ENCODE data around the gene LRCOL1. TPM values are rescaled to one million over a fixed set of nuclear protein-coding genes. Genes with fewer than 3 reads are reported as not detected.

LRCOL1 gene
- total RNA-seq, 1 experiment from 2014 or later, result not detected

- TF ChIP-seq CTCF (IDR thresholded peaks at IDR 0.05 in 2 of 3, conservative IDR thresholded peaks at IDR 0.05 in 1 of 3; ENCODE audit: borderline replicate concordance in 1 of 3, insufficient read depth in 1 of 3, low read depth in 2 of 3, low read length in 2 of 3) (no peak), JUND (IDR thresholded peaks at IDR 0.05) (no peak), REST (IDR thresholded peaks at IDR 0.05; ENCODE audit: low read depth) (no peak), SP1 (IDR thresholded peaks at IDR 0.05; ENCODE audit: low read depth) (no peak), CEBPB (IDR thresholded peaks at IDR 0.05; ENCODE audit: low read depth) (no peak), ZFX (IDR thresholded peaks at IDR 0.05) (no peak), EZH2phosphoT487 (IDR thresholded peaks at IDR 0.05; ENCODE audit: borderline replicate concordance) (no peak)
Observed at GRCh38 chr12:132568301-132568700, 42.1 kb downstream of the LRCOL1 start (continued).

GRCh38 chr12:132566516-132567131 lies 43.8 kb downstream of the LRCOL1 start:
- BruUV-seq (replicated peaks), result no TSS peak
- no peak for DNase-seq (ENCODE audit: low read depth, low spot score)
- ATAC-seq, result no peak
- RAD21 ChIA-PET (ENCODE audit: low non-redundant PET in 1 of 2, low total read pairs in 2 of 2, uncharacterized antibody in 2 of 2, unreplicated experiment in 2 of 2), result no interaction called here
- Histone ChIP-seq H3K9ac (ENCODE audit: low read length) (no peak overlapping the region), H3K9me3 (ENCODE audit: control insufficient read depth in 1 of 2, insufficient read depth in 1 of 2, low read depth in 1 of 2, low read length in 2 of 2) (no peaks in the 10 kb centered on the region), H3K27ac (ENCODE audit: low read depth, low read length) (no peak overlapping the region), H4K20me1 (ENCODE audit: insufficient read depth) (peaks cover 5% of the 10 kb centered on the region; the same call in 1 of the 2 replicates), H3K27me3 (ENCODE audit: insufficient read depth, low read length) (no peaks in the 10 kb centered on the region), H3K36me3 (ENCODE audit: control insufficient read depth in 1 of 2, insufficient read depth in 2 of 2, low read length in 2 of 2) (peaks cover 3 to 8% of the 10 kb centered on the region in 2 experiments; a peak in 2 of 4 replicates), H3K9me2 (ENCODE audit: insufficient read depth) (no peaks in the 10 kb centered on the region), H3K4me1 (ENCODE audit: control insufficient read depth in 1 of 2, insufficient read depth in 2 of 2, low read length in 2 of 2) (peaks cover 4 to 7% of the 10 kb centered on the region in 2 experiments; a peak in 2 of 4 replicates), H2AFZ (ENCODE audit: low read depth, low read length, poor library complexity, severe bottlenecking) (no peak overlapping the region), H3K4me2 (ENCODE audit: low read length) (no peak overlapping the region), H3K79me2 (ENCODE audit: insufficient read depth, low read length) (peaks cover 61% of the 10 kb centered on the region), H3K4me3 (replicated peaks in 1 of 2; ENCODE audit: low read depth in 1 of 2, low read length in 2 of 2) (no peak overlapping the region)
- CTCF ChIA-PET, result no interaction called here
- intact Hi-C loops (cut with micrococcal nuclease), result no loop called here
- TF ChIP-seq ZNF274 (IDR thresholded peaks at IDR 0.05; ENCODE audit: low read depth, low read length) (no peak), EZH2 (IDR thresholded peaks at IDR 0.05) (no peak), EZH2phosphoT487 (IDR thresholded peaks at IDR 0.05; ENCODE audit: borderline replicate concordance) (no peak), FOSL1 (IDR thresholded peaks at IDR 0.05; ENCODE audit: low read depth) (no peak), ELF1 (IDR thresholded peaks at IDR 0.05; ENCODE audit: borderline replicate concordance, low read depth) (no peak), EGR1 (IDR thresholded peaks at IDR 0.05; ENCODE audit: low read depth) (no peak), TCF7L2 (IDR thresholded peaks at IDR 0.05; ENCODE audit: borderline replicate concordance, extremely low read depth, insufficient read depth, insufficient read length) (no peak)
- POLR2A ChIA-PET, result no interaction called here
